HTR-8/SVneo (cell line): Measurements from ENCODE around the gene MAP3K20.
"Not testable (repeated sequence)": the region's sequence is repeated elsewhere in the genome, so short reads cannot be mapped to it uniquely, and the experiment has no call there.

ENCODE experiments used
- DNase-seq: peaks from one replicate; pipeline ENCODE4 v3.0.0; 2011; ENCODE audit warnings: low spot score, mixed read lengths; ENCODE audit not compliant: insufficient read length
- FAIRE-seq: peaks from 2 replicates; lab custom pipeline; 2011; peaks lifted over from hg19 to GRCh38; lab: Jason Lieb, UNC

The MAP3K20 gene

DNA sequence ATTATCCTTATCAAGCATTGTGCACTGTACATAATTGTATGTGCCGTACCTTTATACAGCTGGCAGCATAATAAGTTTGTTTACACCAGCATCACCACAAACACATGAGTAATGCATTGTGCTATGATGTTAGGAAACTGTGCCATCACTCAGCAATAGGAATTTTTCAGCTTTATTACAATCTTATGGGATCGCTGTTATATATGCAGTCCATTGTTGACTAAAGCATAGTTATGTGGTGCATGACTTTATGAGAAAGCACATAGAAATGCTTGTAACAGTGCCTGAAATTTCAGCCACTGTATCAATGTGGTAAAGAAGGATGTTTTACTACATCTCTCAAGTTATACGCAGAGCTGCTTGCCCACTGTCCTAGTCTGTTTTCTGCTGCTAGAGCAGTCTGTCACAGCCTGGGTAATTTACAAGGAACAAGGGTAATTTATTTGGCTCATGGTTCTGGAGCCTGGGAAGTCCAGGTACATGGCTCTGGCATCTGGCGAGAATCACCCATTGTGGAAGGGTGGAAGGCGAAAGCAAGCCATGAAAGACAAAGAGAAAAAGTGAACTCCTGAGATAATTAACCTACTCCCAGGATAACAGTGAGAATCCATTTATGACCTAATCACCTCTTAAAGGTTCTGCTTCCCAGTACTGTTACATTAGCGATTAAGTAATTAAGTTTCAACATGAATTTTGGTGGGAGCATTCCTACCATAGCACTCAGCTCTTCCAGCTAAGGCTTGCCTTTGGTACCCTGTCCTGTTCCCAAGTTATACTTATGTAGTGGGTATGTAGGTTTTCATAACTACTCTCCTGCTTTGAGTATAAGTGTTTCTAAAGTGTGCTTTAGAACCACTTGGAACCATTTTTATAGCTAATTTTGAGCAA, 4.6 kb downstream of the MAP3K20 start:
- FAIRE-seq = peak; percentile 20
- DNase-seq = no peak

- DNase-seq = no peak
- no peak for FAIRE-seq
These were observed 11.0 kb downstream of the MAP3K20 start for GRCh38 chr2:173086518-173087213.

DNA sequence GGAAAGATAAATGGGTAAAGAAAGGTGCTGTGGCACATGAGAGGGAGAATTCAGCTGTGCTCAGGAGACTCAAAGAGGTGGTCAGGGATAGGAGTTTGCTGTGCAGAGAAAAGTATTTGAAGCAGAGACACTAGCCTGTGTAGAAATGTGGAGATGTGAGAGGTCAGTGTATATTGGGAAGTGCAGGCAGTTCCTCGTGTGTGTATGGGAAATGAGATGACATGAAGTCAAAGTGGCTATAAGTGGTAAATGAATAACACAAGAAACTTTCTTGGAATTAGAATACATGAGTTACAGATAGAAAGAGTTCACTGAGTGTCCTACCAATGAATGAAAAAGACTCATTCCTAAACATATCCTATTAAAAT, 11.6 kb downstream of the MAP3K20 start:
- FAIRE-seq (no peak), DNase-seq (no peak)

DNA sequence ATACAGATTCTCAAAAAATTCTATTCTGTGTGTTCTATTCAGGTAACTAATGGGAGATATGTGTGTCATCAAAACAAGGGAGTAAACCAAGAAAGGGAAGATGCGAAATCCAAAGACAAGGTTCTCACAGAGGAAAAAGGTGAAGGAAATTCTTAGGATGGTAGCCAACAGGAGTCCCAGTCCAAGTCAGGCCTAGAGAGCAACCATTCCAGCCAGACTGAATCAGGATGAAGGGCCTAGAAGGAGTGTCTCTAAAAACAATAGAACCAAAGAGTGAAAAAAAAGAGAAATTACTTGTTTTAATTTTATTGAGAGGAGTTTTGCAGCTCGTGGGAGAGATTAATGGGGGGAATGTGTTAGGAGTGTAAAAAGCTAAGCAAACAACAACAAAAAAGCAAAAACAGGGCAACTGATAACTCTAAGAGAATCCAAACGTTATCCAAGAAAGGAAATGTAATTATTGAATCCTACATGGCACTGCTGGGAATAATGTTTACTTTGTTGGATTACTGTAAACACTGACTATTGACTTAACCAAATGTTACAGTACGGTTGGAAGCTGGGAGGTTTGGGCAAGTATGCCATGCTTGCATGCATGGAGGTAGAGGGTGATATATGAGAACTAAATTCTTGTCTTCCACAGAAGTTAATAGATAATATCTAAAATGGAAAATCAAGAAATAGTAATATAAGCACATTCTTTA, 12.3 kb downstream of the MAP3K20 start:
- no peak for DNase-seq
- FAIRE-seq = no peak

DNA sequence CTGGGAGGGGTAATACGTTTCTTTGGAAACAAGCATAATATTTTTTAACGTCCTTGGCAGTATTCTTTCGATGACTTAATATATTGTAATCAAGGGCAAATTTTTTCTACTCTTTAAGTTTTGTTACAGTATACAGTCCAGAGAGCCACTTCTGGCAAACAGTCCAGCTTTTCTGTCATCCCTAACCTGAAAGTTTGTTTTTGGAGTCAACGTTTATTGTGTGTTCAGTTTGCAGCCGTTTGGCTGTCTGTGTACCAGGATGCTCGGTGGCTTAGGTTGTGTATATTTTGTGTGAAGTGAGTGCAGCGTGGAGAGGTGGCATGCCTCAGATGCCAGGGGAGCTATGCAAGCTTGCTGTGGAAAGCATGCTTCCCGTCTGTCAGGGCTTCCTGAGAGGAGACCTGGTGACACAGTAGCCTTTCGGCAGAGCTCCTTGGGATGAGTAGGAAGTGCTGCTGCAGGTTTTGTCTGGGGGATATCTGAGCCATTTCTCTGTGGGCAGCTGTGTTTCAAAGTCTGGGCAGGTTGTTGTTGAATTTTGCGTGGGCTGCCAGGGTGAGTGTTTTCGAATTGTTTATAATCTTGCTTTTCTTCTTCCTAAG, 14.7 kb downstream of the MAP3K20 start:
- FAIRE-seq (peak; percentile 92), DNase-seq (peak; percentile 48)

DNA sequence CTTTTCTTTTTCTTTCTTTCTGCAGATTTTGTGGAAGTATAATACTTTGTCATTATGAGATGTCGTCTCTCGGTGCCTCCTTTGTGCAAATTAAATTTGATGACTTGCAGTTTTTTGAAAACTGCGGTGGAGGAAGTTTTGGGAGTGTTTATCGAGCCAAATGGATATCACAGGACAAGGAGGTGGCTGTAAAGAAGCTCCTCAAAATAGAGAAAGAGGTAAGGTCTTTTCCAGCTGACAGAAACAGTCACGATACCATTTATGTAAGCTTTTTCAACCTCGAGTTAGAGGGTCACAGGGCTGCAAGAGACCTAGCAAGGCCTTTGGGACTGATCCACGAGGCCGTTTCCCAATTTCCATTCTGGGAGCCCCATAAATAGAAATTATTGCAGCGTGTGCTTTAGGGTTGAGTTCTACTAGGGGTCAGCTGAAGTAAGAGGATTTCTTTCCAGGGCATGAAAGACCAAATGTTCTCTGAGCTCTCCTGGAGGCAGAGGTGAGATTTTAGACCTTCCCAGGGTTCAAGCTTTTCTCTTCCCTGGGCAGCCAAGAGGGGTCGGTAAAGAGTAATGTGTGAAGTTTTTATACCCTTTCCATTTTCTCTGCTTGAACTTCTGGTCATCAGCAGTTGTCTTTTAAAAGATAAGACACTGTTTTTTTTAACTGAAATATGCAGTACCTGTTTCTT, 15.5 kb downstream of the MAP3K20 start:
- DNase-seq (no peak), FAIRE-seq (no peak)

DNA sequence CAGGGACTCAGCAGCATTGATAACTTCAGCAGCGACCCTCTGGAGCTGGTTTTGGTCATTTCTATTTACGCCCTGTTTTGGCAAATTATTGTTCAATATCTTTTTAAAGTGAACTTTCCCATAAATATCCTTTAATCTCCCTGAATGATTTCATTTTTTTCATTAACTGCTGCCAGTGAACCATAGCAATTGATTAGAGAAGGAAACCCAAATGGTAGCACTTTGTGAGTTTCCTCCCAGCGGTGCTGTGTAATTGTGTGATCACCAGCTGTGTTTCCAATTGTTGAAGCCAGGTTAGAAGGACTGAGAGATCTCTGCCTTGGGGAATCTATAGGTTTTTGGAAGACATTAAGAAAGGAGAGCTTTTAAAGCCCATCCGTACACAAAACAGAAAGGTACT, 16.3 kb downstream of the MAP3K20 start:
- FAIRE-seq (no peak), DNase-seq (no peak)

DNA sequence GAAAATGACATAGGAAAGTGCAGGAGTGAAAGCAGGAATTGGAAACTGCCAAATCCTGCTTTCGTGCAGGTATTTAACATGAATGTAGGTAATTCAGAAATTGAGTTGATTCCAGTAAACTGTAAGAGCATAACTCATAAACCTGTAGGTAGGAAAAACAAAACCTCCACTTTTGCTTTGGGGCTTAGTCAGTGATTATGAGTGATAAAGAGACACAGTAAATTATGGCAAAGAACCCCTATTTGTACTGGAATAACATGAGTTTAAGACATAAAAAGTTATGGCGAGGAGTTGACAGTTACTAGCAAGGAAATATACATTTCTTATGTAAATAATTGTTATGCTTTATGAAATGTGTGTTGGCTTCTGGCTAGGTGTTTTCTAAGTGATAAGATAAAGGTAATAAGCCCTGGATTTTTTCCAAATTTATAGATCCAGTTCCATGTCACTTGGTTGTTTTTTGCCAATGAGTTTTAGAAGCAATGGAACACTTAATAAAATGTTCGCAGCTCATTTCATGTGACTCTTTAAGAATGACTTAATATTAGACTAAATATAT, 17.3 kb downstream of the MAP3K20 start:
- no peak for DNase-seq
- FAIRE-seq = no peak

DNA sequence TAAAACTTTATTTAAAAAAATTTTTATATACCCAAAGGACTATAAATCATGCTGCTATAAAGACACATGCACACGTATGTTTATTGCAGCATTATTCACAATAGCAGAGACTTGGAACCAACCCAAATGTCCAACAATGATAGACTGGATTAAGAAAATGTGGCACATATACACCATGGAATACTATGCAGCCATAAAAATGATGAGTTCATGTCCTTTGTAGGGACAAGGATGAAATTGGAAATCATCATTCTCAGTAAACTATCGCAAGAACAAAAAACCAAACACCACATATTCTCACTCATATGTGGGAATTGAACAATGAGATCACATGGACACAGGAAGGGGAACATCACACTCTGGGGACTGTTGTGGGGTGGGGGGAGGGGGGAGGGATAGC, 18.0 kb downstream of the MAP3K20 start:
- not testable (repeated sequence) for DNase-seq, FAIRE-seq

- FAIRE-seq (no peak), DNase-seq (no peak)
These were observed 19.1 kb downstream of the MAP3K20 start for GRCh38 chr2:173094731-173095130.

GRCh38 chr2:173095356-173095755, 19.7 kb downstream of the MAP3K20 start:
- FAIRE-seq (no peak), DNase-seq (no peak)

GRCh38 chr2:173099271-173099670, 23.6 kb downstream of the MAP3K20 start:
- no peak for FAIRE-seq
- DNase-seq = no peak

- FAIRE-seq = no peak
- no peak for DNase-seq
These were observed 24.2 kb downstream of the MAP3K20 start for GRCh38 chr2:173099804-173100203.

GRCh38 chr2:173101687-173102086, 26.0 kb downstream of the MAP3K20 start:
- FAIRE-seq (no peak), DNase-seq (no peak)

GRCh38 chr2:173104156-173104555, 28.5 kb downstream of the MAP3K20 start:
- FAIRE-seq (no peak), DNase-seq (no peak)

- no peak for FAIRE-seq
These were observed 31.4 kb downstream of the MAP3K20 start for GRCh38 chr2:173106959-173107628.

GRCh38 chr2:173107629-173108022, 32.0 kb downstream of the MAP3K20 start:
- DNase-seq (no peak), FAIRE-seq (no peak)

More at GRCh38 chr2:173106959-173107628, 31.4 kb downstream of the MAP3K20 start:
- DNase-seq = no peak

DNA sequence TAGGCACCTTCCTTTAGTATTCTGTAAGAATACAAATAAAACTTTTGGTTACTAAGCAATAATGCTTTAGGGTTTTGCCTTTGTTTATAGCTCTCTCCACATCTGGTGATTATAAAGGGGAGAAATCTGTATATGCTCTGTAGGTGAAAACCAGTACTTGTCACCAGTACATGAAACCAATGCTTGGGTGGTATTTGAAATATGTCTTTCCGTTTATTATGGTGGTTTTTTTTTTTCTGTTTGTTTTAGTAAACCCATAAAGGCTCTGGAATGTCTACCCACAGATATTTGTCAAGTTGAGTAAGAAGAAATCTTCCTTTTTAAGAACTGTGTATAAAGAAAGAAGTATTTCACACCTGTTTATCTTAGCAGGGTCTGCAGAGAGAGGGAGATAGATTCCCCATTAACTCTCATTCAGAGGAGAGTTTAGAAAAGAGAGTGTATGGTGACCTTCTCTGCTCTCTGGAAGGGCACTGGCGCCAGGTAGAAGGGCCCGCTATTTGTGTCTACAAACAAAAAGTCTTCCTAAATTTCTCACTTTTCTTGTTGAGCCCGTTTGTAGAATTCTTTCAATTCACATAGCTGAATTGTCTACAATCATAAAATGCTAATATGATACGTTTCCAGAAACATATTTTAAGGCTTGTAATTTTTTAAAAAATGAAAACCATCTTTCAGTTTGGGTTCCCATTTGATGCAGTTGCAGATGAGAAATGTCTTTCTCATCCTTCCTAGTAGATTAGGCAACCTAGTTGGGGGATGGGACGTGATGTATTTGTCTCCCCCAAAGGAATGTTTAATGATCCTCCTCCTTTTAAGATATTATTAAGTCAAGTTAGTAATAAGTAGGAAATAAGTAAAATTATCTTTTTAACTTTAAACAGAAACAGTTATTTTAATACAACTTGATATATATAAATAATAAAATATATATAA, 33.9 kb downstream of the MAP3K20 start:
- DNase-seq (peak; percentile 41), FAIRE-seq (no peak)
